HG02623 (cell line): Measurements from ENCODE around the gene RPUSD1.
"Not testable (repeated sequence)": the region's sequence is repeated elsewhere in the genome, so short reads cannot be mapped to it uniquely, and the experiment has no call there.

Experiments used
- ATAC-seq: cut with Tn5 transposase; IDR thresholded peaks from one replicate; pipeline ENCODE4 v1.9.1; 2021; ENCODE audit warnings: moderate library complexity; ENCODE audit not compliant: unreplicated experiment

RPUSD1 gene

GRCh38 chr16:768428-768827 is 19.8 kb downstream of the RPUSD1 start:
- ATAC-seq = no peak

GRCh38 chr16:767743-768235 is 20.4 kb downstream of the RPUSD1 start:
- no peak for ATAC-seq

GRCh38 chr16:766820-767640 is 21.2 kb downstream of the RPUSD1 start:
- no peak for ATAC-seq

- ATAC-seq = no peak
These were observed 22.0 kb downstream of the RPUSD1 start for GRCh38 chr16:766008-766819.

GRCh38 chr16:765488-765865 is 22.7 kb downstream of the RPUSD1 start:
- no peak for ATAC-seq

- ATAC-seq = no peak
These were observed 23.2 kb downstream of the RPUSD1 start for GRCh38 chr16:764848-765487.

- no peak for ATAC-seq
These were observed 23.9 kb downstream of the RPUSD1 start for GRCh38 chr16:764184-764750.

GRCh38 chr16:763369-764183 is 24.6 kb downstream of the RPUSD1 start:
- ATAC-seq = no peak

GRCh38 chr16:762595-763268 is 25.4 kb downstream of the RPUSD1 start:
- ATAC-seq = no peak

- ATAC-seq = no peak
These were observed 26.3 kb downstream of the RPUSD1 start for GRCh38 chr16:761625-762513.

- no peak for ATAC-seq
These were observed 27.4 kb downstream of the RPUSD1 start, which contains the start of gene MSLN for GRCh38 chr16:760545-761343. Gene MSLN (plus strand): TSS chr16:760734. CDS start chr16:762681, 1,947 bp downstream.

GRCh38 chr16:760065-760464 is 28.1 kb downstream of the RPUSD1 start:
- no peak for ATAC-seq

- ATAC-seq = no peak
These were observed 28.9 kb downstream of the RPUSD1 start for GRCh38 chr16:759110-759910.

GRCh38 chr16:756428-756827 is 31.8 kb downstream of the RPUSD1 start:
- ATAC-seq = no peak

- no peak for ATAC-seq
These were observed 33.5 kb downstream of the RPUSD1 start for GRCh38 chr16:754656-755055.

- ATAC-seq = not testable (repeated sequence)
These were observed 34.0 kb downstream of the RPUSD1 start for GRCh38 chr16:754121-754607.

GRCh38 chr16:752007-752312 is 36.2 kb downstream of the RPUSD1 start:
- ATAC-seq = no peak
